Muscle layer of colon (tissue), 2 donors: Measurements from ENCODE around the gene TMEM232.

ENCODE experiments used
- H3K27ac ChIP-seq: one replicate; pipeline ENCODE4 v1.7.0; 2013; ENCODE audit warnings: low read depth, mild to moderate bottlenecking, low read length, moderate library complexity
- H3K27me3 ChIP-seq, 2 donors: one replicate each; pipeline ENCODE4 v1.7.0; 2013; ENCODE audit warnings: low read length in 2 of 2, mild to moderate bottlenecking in 2 of 2; ENCODE audit not compliant: insufficient read depth in 2 of 2, control insufficient read depth in 1 of 2
- H3K36me3 ChIP-seq: one replicate; pipeline ENCODE4 v1.7.0; 2013; ENCODE audit warnings: mild to moderate bottlenecking, low read length; ENCODE audit not compliant: insufficient read depth
- H3K4me1 ChIP-seq: one replicate; pipeline ENCODE4 v1.7.0; 2013; ENCODE audit warnings: mild to moderate bottlenecking, low read length; ENCODE audit not compliant: insufficient read depth
- H3K4me3 ChIP-seq, 2 donors: one replicate each; pipeline ENCODE4 v1.7.0; 2013; ENCODE audit warnings: low read length in 2 of 2, low read depth in 1 of 2, mild to moderate bottlenecking in 1 of 2, moderate library complexity in 1 of 2
- H3K9ac ChIP-seq: one replicate; pipeline ENCODE4 v1.7.0; 2013; ENCODE audit warnings: low read length
- H3K9me3 ChIP-seq: one replicate; pipeline ENCODE4 v1.7.0; 2013; ENCODE audit warnings: mild to moderate bottlenecking, low read length
- donor health status: abdominal sarcoma.
- donor health status: Adenocarcinoma of cecum.

The TMEM232 gene

GRCh38 chr5:110726249-110727024 lies at the start of gene TMEM232:
TSS of gene TMEM232 (minus strand) at chr5:110726671. CDS start at chr5:110667352, 59,319 bp downstream.
- no peak within 1 kb of the TSS for H3K9ac ChIP-seq

GRCh38 chr5:110770286-110770685 lies 43.8 kb upstream of the TMEM232 start:
- H3K9me3 ChIP-seq, result no peaks in the 10 kb centered on the region
- no peak overlapping the region for H3K4me3 ChIP-seq
- H3K36me3 ChIP-seq, result no peaks in the 10 kb centered on the region
- H3K4me1 ChIP-seq, result no peaks in the 10 kb centered on the region
- H3K9ac ChIP-seq, result no peak overlapping the region
- no peak overlapping the region for H3K27ac ChIP-seq
- H3K27me3 ChIP-seq, result no peaks in the 10 kb centered on the region

More at GRCh38 chr5:110726249-110727024, at the start of gene TMEM232:
- H3K36me3 ChIP-seq, result no peaks in the 10 kb centered on the region
- H3K9me3 ChIP-seq, result no peaks in the 10 kb centered on the region
- no peaks in the 10 kb centered on the region for H3K27me3 ChIP-seq
- H3K27ac ChIP-seq, result no peak within 1 kb of the TSS
- no peaks in the 10 kb centered on the region for H3K4me1 ChIP-seq
- peak within 1 kb of the TSS; percentile 13 to 61 for H3K4me3 ChIP-seq

GRCh38 chr5:110769000-110769681 lies 42.7 kb upstream of the TMEM232 start:
- no peak overlapping the region for H3K27ac ChIP-seq
- H3K9me3 ChIP-seq, result no peaks in the 10 kb centered on the region
- no peaks in the 10 kb centered on the region for H3K36me3 ChIP-seq
- no peak overlapping the region for H3K9ac ChIP-seq
- H3K4me1 ChIP-seq, result no peaks in the 10 kb centered on the region
- H3K4me3 ChIP-seq, result no peak overlapping the region
- H3K27me3 ChIP-seq, result no peaks in the 10 kb centered on the region

- no peak overlapping the region for H3K9ac ChIP-seq
- H3K27ac ChIP-seq, result no peak overlapping the region
- no peaks in the 10 kb centered on the region for H3K9me3 ChIP-seq
- H3K4me1 ChIP-seq, result no peaks in the 10 kb centered on the region
- no peak overlapping the region for H3K4me3 ChIP-seq
- no peaks in the 10 kb centered on the region for H3K36me3 ChIP-seq
- no peaks in the 10 kb centered on the region for H3K27me3 ChIP-seq
These were observed 41.8 kb upstream of the TMEM232 start for GRCh38 chr5:110768138-110768860.

- H3K9me3 ChIP-seq, result no peaks in the 10 kb centered on the region
- H3K36me3 ChIP-seq, result peaks cover 31% of the 10 kb centered on the region
- H3K4me3 ChIP-seq, result no peak overlapping the region
- no peaks in the 10 kb centered on the region for H3K4me1 ChIP-seq
- no peaks in the 10 kb centered on the region for H3K27me3 ChIP-seq
- no peak overlapping the region for H3K27ac ChIP-seq
- no peak overlapping the region for H3K9ac ChIP-seq
These were observed 33.7 kb upstream of the TMEM232 start for GRCh38 chr5:110760158-110760557.

GRCh38 chr5:110757118-110757729 lies 30.8 kb upstream of the TMEM232 start:
- no peak overlapping the region for H3K9ac ChIP-seq
- no peaks in the 10 kb centered on the region for H3K9me3 ChIP-seq
- no peak overlapping the region for H3K4me3 ChIP-seq
- no peak overlapping the region for H3K27ac ChIP-seq
- peaks cover 26% of the 10 kb centered on the region for H3K36me3 ChIP-seq
- no peaks in the 10 kb centered on the region for H3K27me3 ChIP-seq
- H3K4me1 ChIP-seq, result no peaks in the 10 kb centered on the region

GRCh38 chr5:110754181-110754580 lies 27.7 kb upstream of the TMEM232 start:
- no peak overlapping the region for H3K9ac ChIP-seq
- H3K9me3 ChIP-seq, result no peaks in the 10 kb centered on the region
- H3K4me1 ChIP-seq, result no peaks in the 10 kb centered on the region
- H3K4me3 ChIP-seq, result no peak overlapping the region
- no peak overlapping the region for H3K27ac ChIP-seq
- H3K27me3 ChIP-seq, result no peaks in the 10 kb centered on the region
- peaks cover 23% of the 10 kb centered on the region for H3K36me3 ChIP-seq

GRCh38 chr5:110753600-110753999 lies 27.1 kb upstream of the TMEM232 start:
- H3K9ac ChIP-seq, result no peak overlapping the region
- H3K27ac ChIP-seq, result no peak overlapping the region
- H3K36me3 ChIP-seq, result peaks cover 19% of the 10 kb centered on the region
- H3K27me3 ChIP-seq, result no peaks in the 10 kb centered on the region
- no peaks in the 10 kb centered on the region for H3K4me1 ChIP-seq
- no peaks in the 10 kb centered on the region for H3K9me3 ChIP-seq
- H3K4me3 ChIP-seq, result no peak overlapping the region

GRCh38 chr5:110752953-110753352 lies 26.5 kb upstream of the TMEM232 start:
- Histone ChIP-seq H3K27ac (no peak overlapping the region), H3K36me3 (peaks cover 15% of the 10 kb centered on the region), H3K27me3 (no peaks in the 10 kb centered on the region), H3K4me3 (no peak overlapping the region), H3K9ac (no peak overlapping the region), H3K9me3 (no peaks in the 10 kb centered on the region), H3K4me1 (no peaks in the 10 kb centered on the region)

- no peak overlapping the region for H3K9ac ChIP-seq
- H3K27me3 ChIP-seq, result no peaks in the 10 kb centered on the region
- no peak overlapping the region for H3K4me3 ChIP-seq
- no peaks in the 10 kb centered on the region for H3K9me3 ChIP-seq
- H3K4me1 ChIP-seq, result no peaks in the 10 kb centered on the region
- H3K27ac ChIP-seq, result no peak overlapping the region
- H3K36me3 ChIP-seq, result peaks cover 14% of the 10 kb centered on the region
These were observed 25.7 kb upstream of the TMEM232 start for GRCh38 chr5:110751902-110752762.
